ENCODE data around the gene KCNQ1OT1.

Gene KCNQ1OT1

GRCh38 chr11:2701230-2701629, 1.4 kb upstream of the KCNQ1OT1 start:
- DNase-seq: no peak

GRCh38 chr11:2700415-2701211, 819 bp upstream of the KCNQ1OT1 start:
- no peak for DNase-seq

GRCh38 chr11:2699185-2699530, 636 bp downstream of the KCNQ1OT1 start:
- DNase-seq: no peak

- DNase-seq: no peak
Measured at GRCh38 chr11:2698386-2699184, 1.2 kb downstream of the KCNQ1OT1 start.

GRCh38 chr11:2697866-2698265, 1.9 kb downstream of the KCNQ1OT1 start:
- no peak for DNase-seq

- DNase-seq: no peak
Measured at GRCh38 chr11:2696455-2696854, 3.3 kb downstream of the KCNQ1OT1 start.

- no peak for DNase-seq
Measured at GRCh38 chr11:2694995-2695939, 4.5 kb downstream of the KCNQ1OT1 start.

- DNase-seq: no peak
Measured at GRCh38 chr11:2694495-2694894, 5.3 kb downstream of the KCNQ1OT1 start.

GRCh38 chr11:2693271-2694261, 6.2 kb downstream of the KCNQ1OT1 start:
- no peak for DNase-seq

- DNase-seq: no peak
Measured at GRCh38 chr11:2691991-2692875, 7.6 kb downstream of the KCNQ1OT1 start.

GRCh38 chr11:2691355-2691761, 8.4 kb downstream of the KCNQ1OT1 start:
- DNase-seq: no peak

GRCh38 chr11:2690596-2691354, 9.0 kb downstream of the KCNQ1OT1 start:
- DNase-seq: no peak

- DNase-seq: no peak
Measured at GRCh38 chr11:2689651-2690575, 9.9 kb downstream of the KCNQ1OT1 start.

GRCh38 chr11:2688381-2689231, 11.2 kb downstream of the KCNQ1OT1 start:
- DNase-seq: no peak

- DNase-seq: no peak
Measured at GRCh38 chr11:2687782-2688191, 12.0 kb downstream of the KCNQ1OT1 start.

GRCh38 chr11:2687223-2687530, 12.6 kb downstream of the KCNQ1OT1 start:
- DNase-seq: no peak

- no peak for DNase-seq
Measured at GRCh38 chr11:2686360-2687222, 13.2 kb downstream of the KCNQ1OT1 start.
